Right cardiac atrium (tissue), 5 donors: Measurements from ENCODE around the gene PSMC1. TPM values are rescaled to one million over a fixed set of nuclear protein-coding genes. Genes with fewer than 3 reads are reported as not detected.
"Not testable (repeated sequence)": the region's sequence is repeated elsewhere in the genome, so short reads cannot be mapped to it uniquely, and the experiment has no call there.

ENCODE experiments used
- ATAC-seq, 2 donors: fragments of 200-7000 bp; cut with Tn5 transposase; one replicate each; pipeline versions ENCODE4 v1.8.0 to v1.9.1; 2020; ENCODE audit warnings: moderate library complexity in 2 of 2, mild to moderate bottlenecking in 1 of 2
- DNase-seq, 3 donors: peaks; one replicate each; pipeline ENCODE4 v3.0.0-alpha.2; 2020
- H3K27ac ChIP-seq: one replicate; pipeline ENCODE4 v1.5.1; 2013; ENCODE audit warnings: mild to moderate bottlenecking, low read length, control low read depth, moderate library complexity
- H3K27me3 ChIP-seq: one replicate; pipeline ENCODE4 v1.6.1; 2013; ENCODE audit not compliant: control insufficient read depth, insufficient read depth
- H3K4me1 ChIP-seq: one replicate; pipeline ENCODE4 v1.6.1; 2013; ENCODE audit warnings: low read length; ENCODE audit not compliant: control insufficient read depth, insufficient read depth
- H3K4me3 ChIP-seq: one replicate; pipeline ENCODE4 v1.5.1; 2013; ENCODE audit warnings: low read length, control low read depth
- H3K9me3 ChIP-seq: one replicate; pipeline ENCODE4 v1.6.1; 2013; ENCODE audit warnings: low read length; ENCODE audit not compliant: control insufficient read depth
- WGBS: extraction: QIAGEN DNeasy Blood & Tissue Kit; methylation state at CpG from one replicate; pipeline ENCODE4 v1.1.7; 2013; 5-methylcytosine and 5-hydroxymethylcytosine counted together
- intact Hi-C, 4 donors: fragments of 100-400 bp; cut with DNase I; formaldehyde crosslinking; loops; one replicate each; pipeline versions ENCODE4 v1.11.0 to v1.14.0; 2022 to 2023
- long read RNA-seq, 4 donors: library from polyadenylated mRNA; unstranded; transcript quantifications; one replicate each; pipeline ENCODE4 v2.0.0, GENCODE V29; 2020 to 2021
- polyA plus RNA-seq: library from polyadenylated mRNA; stranded (reverse); fragments of 200-250 nt; gene quantifications from one replicate; pipeline ENCODE4 v1.2.3, GENCODE V29; 2013
- total RNA-seq, 4 donors: library from RNA; stranded (reverse); fragmentation: NEBNext Ultra II Directional; extraction: Animal tissue kit (Norgen Biotek cat#: 25700); gene quantifications; one replicate each; pipeline ENCODE4 v1.2.1, GENCODE V29; 2021
- donor health status: healthy with polysubstance abuse.
- donor health status: DM: no; HTN: yes; CAD: no.
- donor health status: DM: no; HTN: no; CAD: no.
- donor health status: DM: no; HTN: yes; CAD: no; lungs with severe emphysema.
- donor health status: DM: yes; HTN: yes; CAD: no.

PSMC1 gene
- total RNA-seq: 100 to 1,000 TPM in 3 of 4 donors, 10 to 100 TPM in 1; 89.9 to 127 (median 118) TPM
- 201 TPM for polyA plus RNA-seq
- long read RNA-seq, donor 1, full-length matches to known transcripts: 69 of 78 reads
- long read RNA-seq, donor 1, partial matches to known transcripts: 5 of 78 reads
- long read RNA-seq, donor 1, other reads (novel, unspliced or antisense): 4 of 78 reads
- long read RNA-seq, donor 2, full-length matches to known transcripts: 124 of 131 reads
- long read RNA-seq, donor 2, partial matches to known transcripts: 6 of 131 reads
- long read RNA-seq, donor 2, other reads (novel, unspliced or antisense): 1 of 131 reads
- long read RNA-seq, donor 3, full-length matches to known transcripts: 709 of 764 reads
- long read RNA-seq, donor 3, partial matches to known transcripts: 36 of 764 reads
- long read RNA-seq, donor 3, other reads (novel, unspliced or antisense): 19 of 764 reads
- long read RNA-seq, donor 4, full-length matches to known transcripts: 142 of 151 reads
- long read RNA-seq, donor 4, partial matches to known transcripts: 5 of 151 reads
- long read RNA-seq, donor 4, other reads (novel, unspliced or antisense): 4 of 151 reads

GRCh38 chr14:90256354-90257131, at the start of gene PSMC1:
Gene PSMC1 (plus strand): TSS chr14:90256553. CDS start chr14:90256598, 45 bp downstream.
- intact Hi-C loops: no loop called here
- DNase-seq (peak; percentile 91 to 95 (median 94)), ATAC-seq (peak; percentile 97)
- H3K4me1 ChIP-seq: peaks cover 2% of the 10 kb centered on the region
- H3K4me3 ChIP-seq: peak within 1 kb of the TSS; percentile 85
- under 1% methylated on average over 55 of the region's 55 CpGs for WGBS
- no peaks in the 10 kb centered on the region for H3K27me3 ChIP-seq
- no peaks in the 10 kb centered on the region for H3K9me3 ChIP-seq
- peak within 1 kb of the TSS; percentile 77 for H3K27ac ChIP-seq

DNA sequence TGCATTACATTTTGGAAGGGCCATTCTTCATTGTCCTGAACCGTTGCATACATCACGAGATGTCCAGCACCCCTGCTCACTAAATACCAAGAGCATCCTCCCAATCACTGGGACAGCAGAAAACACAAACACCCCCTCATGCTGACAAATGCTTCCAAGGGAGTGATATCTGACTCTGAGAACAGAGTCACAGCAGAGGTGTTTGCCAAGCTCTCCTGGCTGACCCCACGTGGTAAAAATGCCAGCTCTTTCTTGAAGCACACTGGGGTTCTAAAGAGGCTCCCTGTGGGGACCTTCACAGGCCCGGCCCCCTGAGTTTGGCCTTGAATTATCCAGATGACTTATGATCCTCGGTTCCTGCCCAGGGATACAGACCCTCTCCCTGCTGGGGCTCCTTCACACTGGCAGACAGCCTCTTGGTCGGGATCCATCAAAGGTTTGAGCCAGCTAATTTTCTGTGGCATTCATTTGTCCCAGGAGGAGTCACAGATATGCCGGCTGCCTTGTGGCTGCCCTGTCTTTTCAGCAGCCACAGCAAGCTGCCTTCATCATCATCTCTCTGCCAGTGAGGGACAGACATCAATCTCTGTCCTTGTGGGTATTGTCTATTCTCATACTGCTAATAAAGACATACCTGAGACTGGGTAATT, 43.1 kb upstream of the PSMC1 start:
- Histone ChIP-seq H3K4me1 (no peaks in the 10 kb centered on the region), H3K4me3 (no peak overlapping the region), H3K27me3 (no peaks in the 10 kb centered on the region), H3K27ac (peak overlapping the region; percentile 79), H3K9me3 (no peaks in the 10 kb centered on the region)
- intact Hi-C loops: no loop called here
- WGBS: 54% methylated on average over 7 of the region's 7 CpGs
- peak; percentile 91 to 94 for ATAC-seq
- peak; percentile 40 to 59 (median 58) for DNase-seq

DNA sequence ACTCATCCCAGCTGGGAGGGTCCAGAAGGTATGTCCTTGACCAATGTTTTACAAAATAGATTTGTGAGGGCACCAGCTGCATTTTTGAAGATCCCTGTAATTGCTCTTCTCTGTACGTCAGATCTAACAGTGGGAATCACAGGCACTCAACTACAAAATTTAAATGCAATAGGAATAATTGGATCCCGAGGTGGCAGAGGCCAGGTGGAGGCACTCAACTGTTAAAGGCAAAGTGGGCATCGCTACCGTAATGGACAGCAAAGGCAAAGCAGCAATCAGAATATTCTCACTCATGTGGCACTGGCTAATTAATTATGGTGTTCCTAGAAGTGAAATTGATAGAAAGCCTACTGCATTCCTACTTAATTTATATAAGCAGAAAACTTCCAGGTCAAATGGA, 27.9 kb upstream of the PSMC1 start:
- WGBS: 82% methylated on average over 4 of the region's 4 CpGs
- H3K27me3 ChIP-seq: no peaks in the 10 kb centered on the region

GRCh38 chr14:90229942-90230341, 26.4 kb upstream of the PSMC1 start:
- not testable (repeated sequence) for H3K4me1 ChIP-seq, DNase-seq, H3K27ac ChIP-seq, H3K9me3 ChIP-seq, H3K4me3 ChIP-seq, ATAC-seq, H3K27me3 ChIP-seq
- intact Hi-C loops: loop anchor here in 1 of 4 donors (10.0 kb wide), 1 partner anchor 165 kb away; the partner anchor contains the start of gene KCNK13
- 96% methylated on average over 1 of the region's 1 CpG for WGBS

More for the DNA sequence above, 27.9 kb upstream of the PSMC1 start:
- H3K27ac ChIP-seq: no peak overlapping the region
- no peak overlapping the region for H3K4me3 ChIP-seq
- no peaks in the 10 kb centered on the region for H3K4me1 ChIP-seq
- DNase-seq (no peak), ATAC-seq (no peak)
- intact Hi-C loops: no loop called here
- no peaks in the 10 kb centered on the region for H3K9me3 ChIP-seq

GRCh38 chr14:90235179-90235976, 21.0 kb upstream of the PSMC1 start:
- WGBS: 16% methylated on average over 25 of the region's 25 CpGs
- Histone ChIP-seq H3K4me3 (no peak overlapping the region), H3K9me3 (peaks cover 13% of the 10 kb centered on the region), H3K27me3 (no peaks in the 10 kb centered on the region), H3K4me1 (no peaks in the 10 kb centered on the region), H3K27ac (no peak overlapping the region)
- intact Hi-C loops: loop anchor here (5.0 to 10.0 kb wide), 3 partner anchors 171 to 263 kb away; partner anchors contain the start of gene KCNK13 (in 2 of the 4)
- ATAC-seq (peak; percentile 81 to 93), DNase-seq (peak; percentile 57 to 84 (median 72))

GRCh38 chr14:90239139-90239538, 17.2 kb upstream of the PSMC1 start:
- intact Hi-C loops: loop anchor here (5.0 to 10.0 kb wide), 3 partner anchors 174 to 267 kb away; partner anchors contain the start of gene KCNK13 (in 2 of the 4)
- no peaks in the 10 kb centered on the region for H3K27me3 ChIP-seq
- no peak for DNase-seq
- H3K27ac ChIP-seq: no peak overlapping the region
- no peaks in the 10 kb centered on the region for H3K4me1 ChIP-seq
- H3K9me3 ChIP-seq: peaks cover 13% of the 10 kb centered on the region
- 73% methylated on average over 3 of the region's 3 CpGs for WGBS
- H3K4me3 ChIP-seq: no peak overlapping the region
- no peak for ATAC-seq

DNA sequence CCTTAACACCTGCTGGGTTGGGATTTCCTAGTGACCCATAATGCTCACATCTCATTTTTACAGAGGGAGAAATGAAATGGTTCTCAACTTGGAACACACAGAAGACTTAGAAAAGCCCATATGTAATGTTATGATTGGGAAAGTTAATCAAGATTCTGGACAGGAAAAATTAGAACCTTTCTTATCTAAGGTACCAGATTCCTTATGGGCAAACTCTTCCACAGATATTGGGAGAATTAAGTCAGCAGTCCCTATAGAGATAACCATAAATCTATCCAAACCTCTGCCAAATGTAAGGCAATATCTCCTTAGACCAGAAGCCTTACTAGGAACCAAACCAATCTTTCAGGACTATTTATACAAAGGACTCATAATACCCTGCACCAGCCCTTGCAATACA, 13.9 kb upstream of the PSMC1 start:
- no peaks in the 10 kb centered on the region for H3K27me3 ChIP-seq
- ATAC-seq: no peak
- intact Hi-C loops: no loop called here
- H3K4me3 ChIP-seq: no peak overlapping the region
- peaks cover 13% of the 10 kb centered on the region for H3K9me3 ChIP-seq
- DNase-seq: no peak
- no peak overlapping the region for H3K27ac ChIP-seq
- no peaks in the 10 kb centered on the region for H3K4me1 ChIP-seq

DNA sequence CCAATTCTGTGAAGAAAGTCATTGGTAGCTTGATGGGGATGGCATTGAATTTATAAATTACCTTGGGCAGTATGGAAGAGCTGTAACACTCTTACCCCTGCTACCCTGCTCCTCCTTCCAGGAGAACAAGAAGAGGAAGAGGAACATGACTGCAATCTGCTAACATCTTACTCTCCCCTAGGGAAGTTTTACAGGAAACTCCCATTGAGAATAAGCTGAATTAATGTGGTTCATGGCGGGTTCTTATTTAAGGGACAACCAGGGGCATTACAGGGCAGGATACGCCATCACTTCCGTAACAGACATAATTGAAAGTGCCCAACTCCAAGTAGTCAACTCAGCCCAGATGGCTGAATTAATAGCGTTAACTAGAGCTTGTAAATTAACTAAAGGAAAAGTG, 9.4 kb upstream of the PSMC1 start:
- Histone ChIP-seq H3K27me3 (no peaks in the 10 kb centered on the region), H3K9me3 (no peaks in the 10 kb centered on the region), H3K4me3 (no peak overlapping the region), H3K27ac (no peak overlapping the region), H3K4me1 (no peaks in the 10 kb centered on the region)
- intact Hi-C loops: no loop called here
- ATAC-seq: no peak
- WGBS: 75% methylated on average over 4 of the region's 4 CpGs
- no peak for DNase-seq

DNA sequence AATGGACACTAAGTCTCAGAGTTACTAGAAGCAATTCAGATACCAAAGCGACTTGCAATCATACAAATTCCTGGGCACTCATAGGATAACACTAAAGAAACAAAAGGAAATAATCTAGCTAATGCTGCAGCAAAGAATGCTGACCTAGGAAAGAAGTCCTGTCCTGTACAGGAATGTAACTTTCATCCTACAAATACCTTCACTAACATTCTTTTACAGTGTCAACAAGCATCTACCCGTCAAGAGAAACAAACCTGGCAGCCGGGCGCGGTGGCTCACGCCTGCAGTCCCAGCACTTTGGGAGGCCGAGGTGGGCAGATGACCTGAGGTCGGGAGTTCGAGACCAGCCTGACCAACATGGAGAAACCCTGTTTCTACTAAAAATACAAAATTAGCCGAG, 8.9 kb upstream of the PSMC1 start:
- H3K4me3 ChIP-seq, H3K9me3 ChIP-seq, DNase-seq, H3K27me3 ChIP-seq, H3K27ac ChIP-seq, intact Hi-C loops, H3K4me1 ChIP-seq, ATAC-seq: not testable (repeated sequence)
- WGBS: 86% methylated on average over 10 of the region's 10 CpGs

DNA sequence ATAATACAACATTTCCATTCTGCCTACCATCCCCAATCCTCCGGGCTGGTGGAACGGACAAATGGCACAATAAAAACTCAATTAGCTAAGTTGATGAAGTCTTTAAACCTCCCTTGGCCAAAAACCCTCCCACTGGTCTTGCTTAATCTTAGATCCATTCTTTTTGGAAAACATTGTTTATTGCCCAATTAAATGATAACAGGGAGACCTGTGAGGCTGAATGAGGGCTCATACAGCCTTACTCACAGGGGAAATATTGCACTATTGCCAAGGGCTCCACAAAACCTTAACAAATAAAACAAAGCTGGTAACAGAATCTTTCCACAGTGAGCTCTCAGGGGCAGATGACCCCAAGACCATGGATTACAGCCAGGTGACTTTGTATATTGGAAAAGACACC, 7.8 kb upstream of the PSMC1 start:
- Histone ChIP-seq H3K4me1 (no peaks in the 10 kb centered on the region), H3K9me3 (no peaks in the 10 kb centered on the region), H3K27me3 (no peaks in the 10 kb centered on the region), H3K4me3 (no peak overlapping the region), H3K27ac (no peak overlapping the region)
- ATAC-seq (no peak), DNase-seq (no peak)
- 90% methylated on average over 2 of the region's 2 CpGs for WGBS
- intact Hi-C loops: no loop called here
